ENCODE data around the gene LIPN.

GRCh38 chr10:88827671-88828070 is 67.9 kb downstream of the LIPN start:
- TF ChIP-seq CTCF (IDR thresholded peaks at IDR 0.05) (no peak), POLR2A (IDR thresholded peaks at IDR 0.05) (no peak)
